Measurements from ENCODE around the gene AHCYL2. TPM values are rescaled to one million over a fixed set of nuclear protein-coding genes. Genes with fewer than 3 reads are reported as not detected.

The AHCYL2 gene
- total and polyA plus RNA-seq, 2 donors (not counting 3 experiments of a cell fraction or from before 2014, with no cell fraction given): 10.8 to 13.5 TPM

DNA sequence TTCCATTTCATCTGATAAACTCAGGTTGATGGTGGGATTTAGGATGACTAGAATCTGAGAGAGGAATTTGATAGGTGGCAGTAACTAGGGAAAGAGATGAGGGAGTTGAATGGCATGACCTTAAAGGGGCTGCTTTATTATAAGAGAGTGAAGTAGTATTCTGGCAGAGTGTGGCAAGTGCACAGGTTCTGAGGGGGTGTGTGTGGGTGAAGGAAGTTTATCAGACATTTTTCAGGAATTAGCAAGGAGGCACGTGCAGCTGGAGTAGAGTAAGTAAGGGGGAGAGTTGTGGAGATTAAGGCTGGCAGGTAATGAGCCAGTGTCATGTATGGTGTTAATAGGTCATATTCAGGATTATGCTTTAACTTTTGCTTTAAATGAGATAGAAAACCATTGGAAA lies 40.5 kb downstream of the AHCYL2 start:
- H3K9ac ChIP-seq (replicated peaks; ENCODE audit: extremely low read depth, insufficient read depth, low read length): no peak overlapping the region
- no peaks in the 10 kb centered on the region for H3K9me3 ChIP-seq (replicated peaks; ENCODE audit: control insufficient read depth, insufficient read depth, low read length)
- CTCF ChIA-PET: interaction anchor here (1.3 to 1.7 kb wide), 2 partner anchors 32 to 102 kb away, joined by 3 to 4 read pairs; no protein-coding TSS in a partner anchor
- H3K4me1 ChIP-seq (ENCODE audit: control insufficient read depth, extremely low read depth, insufficient read depth, low read length): no peaks in the 10 kb centered on the region
- H3K4me3 ChIP-seq (replicated peaks in 1 of 3; ENCODE audit: insufficient read depth in 1 of 3, low read depth in 1 of 3, low read length in 3 of 3): no peak overlapping the region
- no peak overlapping the region for H3K4me2 ChIP-seq (ENCODE audit: insufficient read depth, low read length)
- no peak overlapping the region for H2AFZ ChIP-seq (ENCODE audit: low read depth, low read length)
- no TSS peak for BruUV-seq (replicated peaks)
- H3K27ac ChIP-seq (ENCODE audit: insufficient read depth, low read depth, low read length): no peak overlapping the region
- POLR2A ChIA-PET: no interaction called here
- intact Hi-C loops (cut with micrococcal nuclease): no loop called here
- no peaks in the 10 kb centered on the region for H3K27me3 ChIP-seq (ENCODE audit: control insufficient read depth in 2 of 2, insufficient read depth in 2 of 2, low read length in 2 of 2)
- H3K36me3 ChIP-seq (ENCODE audit: control insufficient read depth in 2 of 2, extremely low read depth in 1 of 2, insufficient read depth in 2 of 2, low read length in 2 of 2): no peaks in the 10 kb centered on the region
- no peak for TF ChIP-seq EZH2 (IDR thresholded peaks at IDR 0.05; ENCODE audit: borderline replicate concordance, low read depth, low read length, severe bottlenecking)
- TF ChIP-seq GATA2 (IDR thresholded peaks at IDR 0.05; ENCODE audit: insufficient read depth, insufficient read length, low read depth, low read length): no peak
- TF ChIP-seq JUN (IDR thresholded peaks at IDR 0.05; ENCODE audit: borderline replicate concordance, insufficient read depth, insufficient read length, low read depth): no peak
- TF ChIP-seq CTCF (IDR thresholded peaks at IDR 0.05; ENCODE audit: extremely low read depth in 1 of 2, insufficient read depth in 1 of 2, low read depth in 1 of 2, low read length in 2 of 2): no peak
- no peak for TF ChIP-seq MYC (IDR thresholded peaks at IDR 0.05; ENCODE audit: low read depth, low read length)
- no peak for TF ChIP-seq POLR2A (IDR thresholded peaks at IDR 0.05; ENCODE audit: low read depth, low read length)
- H3K9me1 ChIP-seq (replicated peaks; ENCODE audit: control insufficient read depth, extremely low read depth, insufficient read depth, low read length): no peaks in the 10 kb centered on the region
- DNase-seq (ENCODE audit: low read depth, low spot score) (no peak), FAIRE-seq (no peak)
- H3K79me2 ChIP-seq (ENCODE audit: control insufficient read depth, insufficient read depth, low read length): no peaks in the 10 kb centered on the region
- no peaks in the 10 kb centered on the region for H4K20me1 ChIP-seq (replicated peaks; ENCODE audit: control insufficient read depth, extremely low read depth, insufficient read depth, low read length)
- dilution Hi-C loops (cut with MboI; ENCODE audit: extremely low pct_ligation_motif_present, low sequenced_read_pairs): no loop called here

DNA sequence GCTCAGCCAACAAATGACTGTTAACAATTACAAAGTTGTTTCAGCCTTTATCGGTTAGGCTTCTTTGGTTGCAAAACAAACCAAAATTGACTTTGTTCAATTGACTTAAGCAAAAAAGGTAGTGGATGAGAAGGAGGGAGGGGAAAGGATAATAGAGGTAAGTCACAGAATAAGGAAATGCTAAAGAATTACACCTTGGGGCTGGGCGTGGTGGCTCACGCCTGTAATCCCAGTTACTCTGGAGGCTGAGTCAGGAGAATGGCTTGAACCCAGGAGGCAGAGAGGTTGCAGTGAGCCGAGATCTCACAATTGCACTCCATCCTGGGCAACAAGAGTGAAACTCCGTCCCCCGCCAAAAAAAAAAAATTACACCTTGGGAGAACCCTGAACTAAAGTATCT lies 41.4 kb downstream of the AHCYL2 start:
- FAIRE-seq: no peak
- CTCF ChIA-PET: no interaction called here
- POLR2A ChIA-PET: no interaction called here

More for the DNA sequence above, 41.4 kb downstream of the AHCYL2 start:
- Histone ChIP-seq H3K4me3 (replicated peaks in 1 of 3; ENCODE audit: insufficient read depth in 1 of 3, low read depth in 1 of 3, low read length in 3 of 3) (no peak overlapping the region), H3K4me1 (ENCODE audit: control insufficient read depth, extremely low read depth, insufficient read depth, low read length) (no peaks in the 10 kb centered on the region), H4K20me1 (replicated peaks; ENCODE audit: control insufficient read depth, extremely low read depth, insufficient read depth, low read length) (no peaks in the 10 kb centered on the region), H3K9me1 (replicated peaks; ENCODE audit: control insufficient read depth, extremely low read depth, insufficient read depth, low read length) (no peaks in the 10 kb centered on the region), H2AFZ (ENCODE audit: low read depth, low read length) (no peak overlapping the region), H3K36me3 (ENCODE audit: control insufficient read depth in 2 of 2, extremely low read depth in 1 of 2, insufficient read depth in 2 of 2, low read length in 2 of 2) (no peaks in the 10 kb centered on the region), H3K9me3 (replicated peaks; ENCODE audit: control insufficient read depth, insufficient read depth, low read length) (no peaks in the 10 kb centered on the region), H3K9ac (replicated peaks; ENCODE audit: extremely low read depth, insufficient read depth, low read length) (no peak overlapping the region), H3K4me2 (ENCODE audit: insufficient read depth, low read length) (no peak overlapping the region), H3K27ac (ENCODE audit: insufficient read depth, low read depth, low read length) (no peak overlapping the region), H3K27me3 (ENCODE audit: control insufficient read depth in 2 of 2, insufficient read depth in 2 of 2, low read length in 2 of 2) (no peaks in the 10 kb centered on the region), H3K79me2 (ENCODE audit: control insufficient read depth, insufficient read depth, low read length) (no peaks in the 10 kb centered on the region)
- no peak for TF ChIP-seq EZH2 (IDR thresholded peaks at IDR 0.05; ENCODE audit: borderline replicate concordance, low read depth, low read length, severe bottlenecking)
- no peak for TF ChIP-seq FOS (IDR thresholded peaks at IDR 0.05; ENCODE audit: borderline replicate concordance, insufficient read depth, low read length)
- no peak for TF ChIP-seq CTCF (IDR thresholded peaks at IDR 0.05; ENCODE audit: extremely low read depth in 1 of 2, insufficient read depth in 1 of 2, low read depth in 1 of 2, low read length in 2 of 2)
- no peak for TF ChIP-seq POLR2AphosphoS5 (IDR thresholded peaks at IDR 0.05; ENCODE audit: insufficient read depth, low read depth, low read length)
- DNase-seq (ENCODE audit: low read depth, low spot score): no peak
- intact Hi-C loops (cut with micrococcal nuclease) (no loop called here), dilution Hi-C loops (cut with MboI; ENCODE audit: extremely low pct_ligation_motif_present, low sequenced_read_pairs) (no loop called here)
- BruUV-seq (replicated peaks): no TSS peak
